Breast epithelium (tissue), 3 donors: Measurements from ENCODE around the gene CNDP1.

Experiments used
- POLR2A ChIP-seq: fragments of 450-650 bp; IDR thresholded peaks from one replicate; pipeline ENCODE4 v1.6.1; 2016; ENCODE audit warnings: antibody characterized with exemption, mild to moderate bottlenecking, moderate library complexity
- POLR2AphosphoS5 ChIP-seq, 3 donors: sonication (generic); formaldehyde crosslinking; IDR thresholded peaks; one replicate each; pipeline ENCODE4 v1.6.1; 2017; ENCODE audit warnings: antibody characterized with exemption in 3 of 3
- TF ChIP-seq, protein P1 (sequence below), 3 donors: fragments of 450-650 bp; IDR thresholded peaks; one replicate each; pipeline ENCODE4 v1.5.1; 2016 to 2017; ENCODE audit warnings: antibody characterized with exemption in 3 of 3, mild to moderate bottlenecking in 3 of 3, moderate library complexity in 3 of 3

DNA sequence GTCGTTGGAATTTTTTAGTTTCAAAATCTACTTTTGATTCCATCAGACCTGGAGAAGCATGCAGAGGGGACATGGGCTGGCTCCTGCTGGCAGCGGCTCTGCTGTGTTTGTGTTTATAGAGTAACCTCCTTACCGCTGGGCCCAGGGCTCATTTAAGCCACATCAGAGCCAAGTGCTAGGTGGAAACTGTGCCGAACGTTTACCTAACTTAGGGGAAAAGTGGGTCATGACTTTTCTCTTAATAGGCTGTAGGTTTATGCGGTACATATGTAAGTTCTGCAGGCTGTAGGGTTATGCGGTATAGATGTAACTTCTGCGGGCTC lies 20.5 kb upstream of the CNDP1 start:
- TF ChIP-seq, protein P1, sequence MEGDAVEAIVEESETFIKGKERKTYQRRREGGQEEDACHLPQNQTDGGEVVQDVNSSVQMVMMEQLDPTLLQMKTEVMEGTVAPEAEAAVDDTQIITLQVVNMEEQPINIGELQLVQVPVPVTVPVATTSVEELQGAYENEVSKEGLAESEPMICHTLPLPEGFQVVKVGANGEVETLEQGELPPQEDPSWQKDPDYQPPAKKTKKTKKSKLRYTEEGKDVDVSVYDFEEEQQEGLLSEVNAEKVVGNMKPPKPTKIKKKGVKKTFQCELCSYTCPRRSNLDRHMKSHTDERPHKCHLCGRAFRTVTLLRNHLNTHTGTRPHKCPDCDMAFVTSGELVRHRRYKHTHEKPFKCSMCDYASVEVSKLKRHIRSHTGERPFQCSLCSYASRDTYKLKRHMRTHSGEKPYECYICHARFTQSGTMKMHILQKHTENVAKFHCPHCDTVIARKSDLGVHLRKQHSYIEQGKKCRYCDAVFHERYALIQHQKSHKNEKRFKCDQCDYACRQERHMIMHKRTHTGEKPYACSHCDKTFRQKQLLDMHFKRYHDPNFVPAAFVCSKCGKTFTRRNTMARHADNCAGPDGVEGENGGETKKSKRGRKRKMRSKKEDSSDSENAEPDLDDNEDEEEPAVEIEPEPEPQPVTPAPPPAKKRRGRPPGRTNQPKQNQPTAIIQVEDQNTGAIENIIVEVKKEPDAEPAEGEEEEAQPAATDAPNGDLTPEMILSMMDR (IDR thresholded peaks at IDR 0.05): no peak
- TF ChIP-seq POLR2A: no peak
- no peak for TF ChIP-seq POLR2AphosphoS5 (IDR thresholded peaks at IDR 0.05)
